PC-3 (cell line): ENCODE data around the gene CYBRD1. TPM values are rescaled to one million over a fixed set of nuclear protein-coding genes. Genes with fewer than 3 reads are reported as not detected.

Experiments used
- ATAC-seq: fragments of 200-7000 bp; cut with Tn5 transposase; 2 replicates; pipeline ENCODE4 v1.9.1; 2020; ENCODE audit warnings: mild to moderate bottlenecking, moderate library complexity
- BruUV-seq: library from RNA; stranded (reverse); fragments of 400-500 nt; replicated peaks from 2 replicates; lab custom pipeline; 2021; lab: Mats Ljungman, UMichigan
- CTCF ChIA-PET: fragments of 300-600 bp; sonication (Branson Sonifier 250); formaldehyde crosslinking; loops from one replicate; lab custom pipeline; 2022; ENCODE audit warnings: antibody characterized with exemption; lab: Charles Lee
- POLR2A ChIA-PET: fragments of 300-600 bp; sonication (Branson Sonifier 250); formaldehyde crosslinking; loops from one replicate; lab custom pipeline; 2022; ENCODE audit warnings: antibody characterized with exemption; ENCODE audit not compliant: unreplicated experiment; lab: Charles Lee
- DNase-seq: peaks from one replicate; pipeline ENCODE4 v3.0.0-alpha.2; 2015
- H2AFZ ChIP-seq: fragments of 300-600 bp; sonication (generic); 2 replicates; pipeline ENCODE4 v1.6.0; 2016; ENCODE audit warnings: antibody characterized with exemption, low read length
- H3F3A ChIP-seq: fragments of 300-600 bp; sonication (generic); one replicate; pipeline ENCODE4 v1.6.0; 2017; ENCODE audit warnings: antibody characterized with exemption, low read length, control low read depth, mild to moderate bottlenecking; ENCODE audit not compliant: unreplicated experiment
- H3K27ac ChIP-seq: fragments of 300-600 bp; sonication (generic); 2 replicates; pipeline ENCODE4 v1.5.1; 2016; ENCODE audit warnings: mild to moderate bottlenecking, low read length
- H3K27me3 ChIP-seq: fragments of 300-600 bp; sonication (generic); 2 replicates; pipeline ENCODE4 v1.6.1; 2016; ENCODE audit warnings: low read length, mixed read lengths
- H3K36me3 ChIP-seq: fragments of 300-600 bp; sonication (generic); 2 replicates; pipeline ENCODE4 v1.6.1; 2016; ENCODE audit warnings: low read depth, mixed run types, low read length, mixed read lengths
- H3K4me1 ChIP-seq: fragments of 300-600 bp; sonication (generic); 2 replicates; pipeline ENCODE4 v1.5.1; 2016; ENCODE audit warnings: low read length; ENCODE audit not compliant: insufficient read depth
- H3K4me2 ChIP-seq: fragments of 300-600 bp; sonication (generic); 2 replicates; pipeline ENCODE4 v1.6.0; 2016; ENCODE audit warnings: low read length
- H3K4me3 ChIP-seq: fragments of 300-600 bp; sonication (generic); 2 replicates; pipeline ENCODE4 v1.5.1; 2016; ENCODE audit warnings: mild to moderate bottlenecking, low read length, mixed read lengths
- H3K79me2 ChIP-seq: fragments of 300-600 bp; sonication (generic); 2 replicates; pipeline ENCODE4 v1.6.1; 2017; ENCODE audit warnings: low read length, mixed read lengths
- H3K9ac ChIP-seq: fragments of 300-600 bp; sonication (generic); 2 replicates; pipeline ENCODE4 v1.6.0; 2016; ENCODE audit warnings: mild to moderate bottlenecking, low read length
- H3K9me2 ChIP-seq: fragments of 300-600 bp; sonication (generic); replicated peaks from 2 replicates; pipeline ENCODE4 v1.6.1; 2016; ENCODE audit warnings: mixed run types, low read length, mixed read lengths
- H3K9me3 ChIP-seq: fragments of 300-600 bp; sonication (generic); 2 replicates; pipeline ENCODE4 v1.6.1; 2016; ENCODE audit warnings: low read length, mixed read lengths
- H4K20me1 ChIP-seq: fragments of 300-600 bp; sonication (generic); 2 replicates; pipeline ENCODE4 v1.6.1; 2016; ENCODE audit warnings: low read length, mixed read lengths
- CTCF ChIP-seq: fragments of 300-600 bp; sonication (generic); conservative IDR thresholded peaks from 2 replicates; pipeline ENCODE4 v1.5.1; 2017; ENCODE audit warnings: antibody characterized with exemption, low read depth, mild to moderate bottlenecking, low read length
- EZH2 ChIP-seq: fragments of 300-600 bp; sonication (generic); IDR thresholded peaks from one replicate; pipeline ENCODE4 v1.6.1; 2017; ENCODE audit warnings: antibody characterized with exemption, mild to moderate bottlenecking, low read length; ENCODE audit not compliant: unreplicated experiment
- EZH2phosphoT487 ChIP-seq: fragments of 300-600 bp; sonication (generic); IDR thresholded peaks from 2 replicates; pipeline ENCODE4 v1.6.1; 2018; ENCODE audit warnings: mild to moderate bottlenecking, antibody characterized with exemption, low read length, borderline replicate concordance
- intact Hi-C: fragments of 100-400 bp; cut with micrococcal nuclease; formaldehyde crosslinking; loops from 2 replicates; pipeline ENCODE4 v1.9.0; 2023
- total RNA-seq: library from RNA; depleted of rRNA; stranded (reverse); fragments of >200 nt; gene quantifications from 2 replicates; pipeline ENCODE4 v1.2.3, GENCODE V29; 2014

The CYBRD1 gene
- total RNA-seq, 1 experiment from 2014 or later: 0.87 TPM

- POLR2A ChIA-PET: no interaction called here
- Histone ChIP-seq H3K4me1 (no peaks in the 10 kb centered on the region), H3K27me3 (no peaks in the 10 kb centered on the region), H3K4me2 (no peak overlapping the region), H4K20me1 (no peaks in the 10 kb centered on the region), H3K4me3 (no peak overlapping the region), H3K9me2 (no peaks in the 10 kb centered on the region), H3K79me2 (no peaks in the 10 kb centered on the region), H3K9ac (no peak overlapping the region), H3K9me3 (no peaks in the 10 kb centered on the region), H3K36me3 (no peaks in the 10 kb centered on the region), H2AFZ (no peak overlapping the region), H3F3A (no peaks in the 10 kb centered on the region), H3K27ac (no peak overlapping the region)
- DNase-seq: no peak
- CTCF ChIA-PET: no interaction called here
- BruUV-seq: no TSS peak
- ATAC-seq: no peak
- TF ChIP-seq CTCF: no peak
- no peak for TF ChIP-seq EZH2
- no peak for TF ChIP-seq EZH2phosphoT487
- intact Hi-C loops: no loop called here
Measured at GRCh38 chr2:171550613-171551012, 28.3 kb downstream of the CYBRD1 start.

- CTCF ChIA-PET: no interaction called here
- Histone ChIP-seq H3K9me2 (no peaks in the 10 kb centered on the region), H3K4me1 (no peaks in the 10 kb centered on the region)
Measured at GRCh38 chr2:171551836-171552235, 29.6 kb downstream of the CYBRD1 start.

GRCh38 chr2:171553236-171553635 lies 31.0 kb downstream of the CYBRD1 start:
- H3K9ac ChIP-seq: no peak overlapping the region
- no peaks in the 10 kb centered on the region for H3F3A ChIP-seq
- H3K9me3 ChIP-seq: no peaks in the 10 kb centered on the region
- POLR2A ChIA-PET: no interaction called here
- no peaks in the 10 kb centered on the region for H3K79me2 ChIP-seq
- no peaks in the 10 kb centered on the region for H3K4me1 ChIP-seq
- no TSS peak for BruUV-seq
- H3K27me3 ChIP-seq: no peaks in the 10 kb centered on the region
- no peak overlapping the region for H3K4me2 ChIP-seq
- DNase-seq (no peak), ATAC-seq (no peak)
- no peak for TF ChIP-seq CTCF
- TF ChIP-seq EZH2phosphoT487: no peak
- no peak for TF ChIP-seq EZH2
- H3K4me3 ChIP-seq: no peak overlapping the region
- H4K20me1 ChIP-seq: no peaks in the 10 kb centered on the region
- no peak overlapping the region for H2AFZ ChIP-seq
- no peak overlapping the region for H3K27ac ChIP-seq
- intact Hi-C loops: no loop called here
- no peaks in the 10 kb centered on the region for H3K36me3 ChIP-seq
- CTCF ChIA-PET: no interaction called here
- H3K9me2 ChIP-seq: no peaks in the 10 kb centered on the region

More at GRCh38 chr2:171551836-171552235, 29.6 kb downstream of the CYBRD1 start:
- Histone ChIP-seq H3K79me2 (no peaks in the 10 kb centered on the region), H3K4me3 (no peak overlapping the region), H3K9me3 (no peaks in the 10 kb centered on the region), H3K27me3 (no peaks in the 10 kb centered on the region), H3K4me2 (no peak overlapping the region), H3K27ac (no peak overlapping the region), H4K20me1 (no peaks in the 10 kb centered on the region), H3K36me3 (no peaks in the 10 kb centered on the region), H2AFZ (no peak overlapping the region), H3K9ac (no peak overlapping the region), H3F3A (no peaks in the 10 kb centered on the region)
- ATAC-seq: no peak
- intact Hi-C loops: no loop called here
- TF ChIP-seq EZH2: no peak
- TF ChIP-seq EZH2phosphoT487: no peak
- no peak for TF ChIP-seq CTCF
- POLR2A ChIA-PET: no interaction called here
- no peak for DNase-seq
- no TSS peak for BruUV-seq
